ENCODE results near the gene IGDCC3. TPM values are rescaled to one million over a fixed set of nuclear protein-coding genes. Genes with fewer than 3 reads are reported as not detected.

The IGDCC3 gene
- polyA plus RNA-seq, 4 donors, result 4.1 to 11.9 (median 7.3) TPM

DNA sequence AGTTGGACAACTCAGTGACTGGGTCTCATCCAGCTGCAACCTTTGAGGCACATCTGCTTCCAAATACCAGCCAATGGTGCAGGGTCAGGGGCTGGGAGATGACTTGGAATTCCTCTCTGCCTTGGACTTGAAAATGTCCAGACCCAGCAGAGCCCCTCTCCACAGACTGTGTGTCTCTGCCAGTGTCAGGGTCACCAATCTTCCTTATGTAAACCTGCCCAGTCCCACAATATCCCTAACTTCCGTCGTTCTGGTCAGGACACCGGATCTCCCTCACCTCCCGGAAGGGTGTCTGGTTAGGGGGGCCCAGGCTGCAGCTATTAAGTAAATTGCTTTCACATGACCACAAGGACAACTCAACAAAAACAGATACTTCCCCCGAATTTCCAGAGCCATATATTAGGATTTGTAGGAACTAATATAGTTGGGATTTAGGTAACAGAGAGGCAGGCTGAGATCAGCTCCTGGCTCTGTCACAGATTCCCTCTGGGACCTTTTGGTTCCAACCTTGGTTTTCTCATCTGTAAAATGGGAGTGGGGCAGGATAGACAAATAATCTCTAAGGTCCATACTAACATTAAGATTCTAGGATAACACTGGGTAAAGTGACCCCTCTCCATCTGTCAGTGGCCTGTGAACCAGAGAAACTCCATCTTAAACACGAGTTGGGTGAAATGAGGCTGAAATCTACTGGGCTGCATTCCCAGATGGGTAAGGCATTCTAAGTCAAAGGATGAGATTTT is 30.8 kb downstream of the IGDCC3 start:
- no peak for DNase-seq (ENCODE audit: low read depth in 4 of 4, low spot score in 3 of 4)

GRCh38 chr15:65344914-65345275 is 32.9 kb downstream of the IGDCC3 start:
- no peak for DNase-seq (ENCODE audit: low read depth in 4 of 4, low spot score in 3 of 4)

DNA sequence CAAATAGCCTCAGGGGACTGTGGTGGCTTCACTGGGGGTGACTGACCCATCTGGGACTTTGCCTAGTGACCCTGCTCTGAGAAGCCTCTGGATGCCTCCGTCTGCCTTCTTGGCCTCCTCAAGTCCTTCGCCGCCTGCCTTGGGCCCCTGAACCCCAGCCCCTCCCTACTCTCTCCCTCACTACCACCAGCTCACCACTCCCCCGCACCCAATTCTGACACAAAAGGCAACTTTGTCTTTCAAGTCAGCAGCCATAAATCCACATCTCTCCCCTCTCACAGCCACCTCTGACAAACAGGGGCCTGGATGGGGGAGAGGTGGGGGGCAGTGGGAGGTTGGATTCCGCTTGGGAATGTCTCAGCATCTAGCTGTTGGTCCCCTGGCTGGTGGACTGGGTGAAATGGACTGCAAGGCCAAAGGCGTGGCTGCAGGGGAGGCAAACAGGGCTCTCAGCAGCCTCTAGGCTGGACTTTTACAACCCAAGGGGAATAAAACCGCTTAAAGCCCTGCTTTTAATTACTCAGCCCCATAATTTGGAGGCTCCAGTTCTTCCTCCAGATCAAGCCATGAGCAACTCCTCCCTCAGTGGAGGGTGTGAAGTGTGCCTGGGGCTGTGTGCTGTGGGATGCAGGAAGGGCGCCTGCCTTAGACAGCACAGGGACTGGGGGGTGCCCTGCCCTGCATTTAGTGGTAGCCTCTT is 33.4 kb downstream of the IGDCC3 start:
- DNase-seq (ENCODE audit: low read depth in 4 of 4, low spot score in 3 of 4), result no peak

GRCh38 chr15:65343374-65343981 is 34.3 kb downstream of the IGDCC3 start:
- DNase-seq (ENCODE audit: low read depth in 4 of 4, low spot score in 3 of 4), result no peak

- no peak for DNase-seq (ENCODE audit: low read depth in 4 of 4, low spot score in 3 of 4)
These were observed 35.3 kb downstream of the IGDCC3 start for GRCh38 chr15:65342493-65342892.

DNA sequence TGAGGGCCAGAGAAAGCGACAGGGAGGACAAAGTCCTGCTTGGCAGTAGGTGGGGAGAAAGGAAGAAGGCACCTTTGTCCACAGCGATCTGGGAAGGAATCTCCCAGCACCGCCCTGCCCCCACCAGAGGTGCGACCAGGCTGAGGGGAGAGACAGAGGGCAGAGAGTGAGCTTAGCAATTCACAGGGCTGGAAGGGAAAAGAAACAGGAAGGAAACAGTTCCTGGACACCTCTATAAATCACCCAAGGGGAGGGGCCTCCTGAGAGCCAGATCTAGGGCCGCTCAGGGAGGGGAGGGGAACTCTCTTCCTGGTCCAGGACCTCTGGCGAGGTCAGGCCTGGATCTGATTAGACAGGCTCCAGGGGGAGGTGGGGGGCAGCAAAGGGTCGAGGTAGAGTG is 37.9 kb downstream of the IGDCC3 start:
- DNase-seq (ENCODE audit: low read depth in 4 of 4, low spot score in 3 of 4), result no peak

- no peak for DNase-seq (ENCODE audit: low read depth in 4 of 4, low spot score in 3 of 4)
These were observed 38.4 kb downstream of the IGDCC3 start for GRCh38 chr15:65339416-65339815.

- no peak for DNase-seq (ENCODE audit: low read depth in 4 of 4, low spot score in 3 of 4)
These were observed 39.0 kb downstream of the IGDCC3 start for GRCh38 chr15:65338823-65339222.

GRCh38 chr15:65338366-65338765 is 39.4 kb downstream of the IGDCC3 start:
- DNase-seq (ENCODE audit: low read depth in 4 of 4, low spot score in 3 of 4), result no peak

- DNase-seq (ENCODE audit: low read depth in 4 of 4, low spot score in 3 of 4), result no peak
These were observed 40.2 kb downstream of the IGDCC3 start for GRCh38 chr15:65337436-65338070.

DNA sequence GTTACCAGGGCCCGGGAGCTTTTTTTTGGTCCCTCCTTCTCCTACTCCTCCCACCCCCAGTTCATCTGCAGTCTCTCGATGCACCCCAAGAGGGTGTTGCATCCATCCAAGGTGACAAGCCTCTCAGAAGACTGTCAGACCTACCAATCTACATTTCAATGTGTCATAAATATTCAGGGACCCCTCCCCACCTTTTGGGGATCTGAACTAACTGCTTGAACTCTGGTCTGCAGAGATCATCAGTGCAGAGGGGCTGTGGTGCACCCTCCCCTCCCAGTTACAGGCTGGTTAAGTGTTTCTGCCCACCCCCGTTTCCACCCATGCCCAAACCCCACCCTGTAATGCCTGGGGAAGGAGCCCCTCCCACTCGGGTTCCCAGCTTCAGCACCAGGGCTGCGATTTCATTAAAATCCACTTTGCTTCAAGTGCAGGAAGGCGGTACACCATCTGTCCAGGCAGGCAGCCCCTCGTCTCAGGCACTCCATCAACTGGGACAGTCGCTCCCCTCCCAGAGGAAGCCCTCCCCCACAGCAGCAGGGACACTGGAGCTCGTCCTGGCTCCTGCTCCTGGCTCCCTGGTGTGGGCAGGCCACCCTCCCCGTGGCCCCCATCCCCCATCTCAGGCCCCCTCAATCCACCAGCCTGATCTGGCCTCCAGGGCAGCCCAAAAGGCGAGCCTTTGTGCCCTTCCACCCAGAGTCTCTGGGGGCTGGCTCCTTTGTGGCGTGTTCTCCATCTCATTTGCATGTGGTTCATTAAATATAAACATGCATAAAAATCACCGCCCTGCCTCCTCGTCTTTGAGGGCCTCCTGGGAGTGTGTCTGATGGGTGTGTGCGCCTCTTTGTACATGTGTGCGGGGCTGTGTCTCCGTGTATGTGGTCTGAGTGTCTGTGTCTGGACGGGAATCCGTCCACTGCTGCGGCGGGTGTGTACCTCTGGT is 41.0 kb downstream of the IGDCC3 start:
- DNase-seq (ENCODE audit: low read depth in 4 of 4, low spot score in 3 of 4), result no peak

GRCh38 chr15:65335278-65336055 is 42.3 kb downstream of the IGDCC3 start:
- DNase-seq (ENCODE audit: low read depth in 4 of 4, low spot score in 3 of 4), result no peak

DNA sequence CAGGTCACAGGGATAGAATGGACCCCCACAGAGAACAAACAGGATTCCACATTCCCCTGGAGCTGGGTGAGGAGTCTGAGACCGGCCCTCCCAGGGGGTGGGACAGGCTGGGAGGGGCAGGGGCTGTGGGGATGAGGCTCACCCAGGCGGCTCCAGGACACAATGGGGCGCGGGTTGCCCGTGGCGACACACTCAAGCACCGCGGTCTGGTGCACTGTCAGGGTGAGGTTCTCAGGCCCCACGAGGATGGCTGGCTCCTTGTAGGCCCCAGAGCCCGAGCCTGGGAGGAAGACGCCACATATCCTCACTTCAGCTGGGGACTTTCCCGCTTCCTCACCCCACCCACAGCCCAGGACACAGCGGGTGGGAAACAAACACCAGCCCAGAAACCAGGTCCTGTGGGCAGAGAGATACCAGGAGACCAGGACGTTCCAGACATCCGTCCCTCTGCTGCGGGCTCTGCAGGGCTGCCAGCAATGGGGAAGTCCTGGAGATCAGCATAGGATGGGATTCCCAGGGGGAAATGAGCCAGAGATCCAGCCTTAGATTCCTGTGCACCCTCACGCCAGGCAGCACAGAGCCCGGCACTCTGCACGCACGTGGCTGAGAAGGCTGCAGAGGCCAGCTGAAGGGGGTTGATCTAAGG is 43.1 kb downstream of the IGDCC3 start:
- no peak for DNase-seq (ENCODE audit: low read depth in 4 of 4, low spot score in 3 of 4)

DNA sequence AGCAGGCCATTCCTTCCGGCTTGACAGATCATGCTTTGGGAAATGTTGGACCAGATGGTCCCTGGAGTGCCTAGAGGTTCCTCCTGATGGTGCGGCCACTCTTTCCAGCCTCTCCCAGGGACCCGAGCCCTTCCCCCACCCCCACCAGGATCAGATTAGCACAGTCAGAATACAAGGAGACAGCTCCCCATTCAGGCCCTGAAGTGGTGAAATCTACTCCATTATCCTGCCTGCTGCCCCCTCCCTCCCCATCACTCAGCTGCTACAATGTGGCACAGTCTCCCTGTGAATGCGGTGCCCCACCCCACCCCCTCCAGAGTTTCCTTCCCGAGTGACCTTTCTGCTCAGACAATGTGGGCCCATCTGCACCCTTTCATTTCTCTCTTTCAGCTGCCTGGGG is 43.9 kb downstream of the IGDCC3 start:
- no peak for DNase-seq (ENCODE audit: low read depth in 4 of 4, low spot score in 3 of 4)

DNA sequence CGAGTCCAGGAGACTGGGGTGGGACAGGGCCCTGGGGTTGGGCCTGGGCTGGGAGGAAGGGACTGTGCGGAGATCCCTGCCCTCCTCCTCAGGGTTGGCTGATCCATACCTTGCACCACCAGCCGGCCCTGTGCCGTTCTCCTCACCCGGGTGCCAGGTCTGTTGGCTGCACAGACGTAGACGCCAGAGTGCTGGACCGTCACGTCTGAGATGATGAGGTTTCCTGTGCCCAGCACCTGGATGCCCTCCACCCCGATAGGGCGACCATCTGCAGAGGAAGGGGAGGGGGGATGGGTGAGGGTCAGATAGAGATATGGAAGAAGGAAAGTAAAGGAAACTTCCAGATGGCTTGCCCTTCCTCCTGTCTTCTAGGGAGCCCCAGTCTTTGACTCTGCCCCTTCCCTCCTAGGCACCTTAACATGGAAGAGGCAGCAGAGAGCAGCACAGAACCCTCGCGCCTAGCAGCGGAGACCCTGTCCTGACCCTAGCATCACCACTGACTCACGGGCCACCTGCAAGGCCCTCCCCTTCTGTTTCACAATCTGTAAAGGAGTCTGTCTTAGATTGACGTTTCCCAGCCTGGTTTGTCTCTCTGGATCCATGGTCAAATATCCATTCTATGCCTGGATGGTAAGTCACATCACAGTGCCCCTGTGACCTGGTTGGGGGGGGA is 44.5 kb downstream of the IGDCC3 start:
- no peak for DNase-seq (ENCODE audit: low read depth in 4 of 4, low spot score in 3 of 4)

DNA sequence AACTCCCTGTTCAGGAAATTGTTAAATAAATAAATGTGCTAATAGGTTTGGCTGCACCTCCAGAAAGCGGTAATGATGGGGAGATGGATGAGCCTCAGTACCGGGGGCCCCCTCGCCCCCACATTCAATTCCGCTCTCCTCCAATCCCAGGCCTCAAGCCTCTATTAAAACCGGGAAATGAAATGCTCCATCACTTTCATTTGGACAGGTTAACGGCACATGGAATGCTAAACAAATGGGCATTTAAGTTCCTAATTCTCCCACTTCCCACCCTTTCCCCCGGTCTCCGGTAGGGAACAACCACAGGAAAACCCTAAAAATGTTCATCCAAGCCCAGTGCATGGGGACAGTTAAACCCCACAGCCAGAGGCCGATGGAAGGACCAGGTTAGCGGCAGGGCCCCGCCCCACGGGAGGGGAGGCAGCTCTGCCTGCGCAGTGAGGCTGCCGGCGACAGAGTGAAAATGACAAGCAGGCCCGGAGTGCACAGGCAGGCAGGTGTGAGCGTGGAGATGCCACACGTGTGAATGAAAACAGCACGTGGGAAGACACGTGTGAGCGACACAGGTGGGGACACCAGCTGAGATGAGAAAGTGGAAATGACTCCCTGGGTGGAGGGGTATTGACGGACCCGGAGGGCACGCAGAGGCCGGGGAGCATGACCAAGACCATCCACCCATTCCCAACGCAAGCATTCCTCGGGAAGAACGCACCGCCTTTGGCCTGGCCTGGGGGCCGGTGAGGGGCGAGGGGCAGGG is 45.2 kb downstream of the IGDCC3 start:
- no peak for DNase-seq (ENCODE audit: low read depth in 4 of 4, low spot score in 3 of 4)

- no peak for DNase-seq (ENCODE audit: low read depth in 4 of 4, low spot score in 3 of 4)
These were observed 46.0 kb downstream of the IGDCC3 start for GRCh38 chr15:65331811-65332210.

Measured in left renal pelvis (tissue), 4 donors.